Measurements from ENCODE around the gene COX8A.

DNA sequence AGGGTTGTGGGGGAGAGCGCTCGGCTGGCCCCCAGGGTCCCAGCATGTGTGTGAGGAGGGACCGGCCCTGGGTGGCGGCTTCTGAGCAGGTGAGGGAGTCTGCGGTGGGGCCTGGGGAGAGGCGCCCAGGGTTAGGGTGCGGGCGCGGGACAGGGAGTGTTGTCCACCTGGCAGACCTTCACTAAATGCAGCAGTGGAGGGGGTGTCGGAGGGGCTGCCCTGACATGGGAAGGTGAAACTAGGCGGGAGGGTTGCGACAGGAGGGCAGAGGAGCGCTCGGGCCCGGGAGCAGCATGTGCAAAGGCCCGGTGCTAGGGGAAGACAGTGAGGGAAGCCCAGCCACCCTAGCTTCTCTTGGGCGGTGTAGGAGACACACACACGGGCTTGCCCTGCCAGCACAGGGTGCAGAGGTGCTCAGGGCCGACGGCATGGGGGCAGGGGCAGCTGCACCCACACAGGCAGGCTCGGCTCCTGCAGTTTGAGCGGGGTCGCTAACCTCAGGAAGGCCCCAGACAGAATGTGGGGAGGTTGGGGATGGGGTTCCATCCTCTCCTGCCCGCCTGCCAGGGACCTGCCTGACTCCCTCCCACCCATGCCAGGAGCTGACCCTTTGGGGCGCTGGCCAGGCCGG, 34.0 kb downstream of the COX8A start:
- TF ChIP-seq EZH2 (optimal IDR thresholded peaks at IDR 0.05; ENCODE audit: low read depth, low read length) (no peak), EZH2phosphoT487 (IDR thresholded peaks at IDR 0.05; ENCODE audit: low read length) (no peak)
- TF ChIP-seq, protein P1, sequence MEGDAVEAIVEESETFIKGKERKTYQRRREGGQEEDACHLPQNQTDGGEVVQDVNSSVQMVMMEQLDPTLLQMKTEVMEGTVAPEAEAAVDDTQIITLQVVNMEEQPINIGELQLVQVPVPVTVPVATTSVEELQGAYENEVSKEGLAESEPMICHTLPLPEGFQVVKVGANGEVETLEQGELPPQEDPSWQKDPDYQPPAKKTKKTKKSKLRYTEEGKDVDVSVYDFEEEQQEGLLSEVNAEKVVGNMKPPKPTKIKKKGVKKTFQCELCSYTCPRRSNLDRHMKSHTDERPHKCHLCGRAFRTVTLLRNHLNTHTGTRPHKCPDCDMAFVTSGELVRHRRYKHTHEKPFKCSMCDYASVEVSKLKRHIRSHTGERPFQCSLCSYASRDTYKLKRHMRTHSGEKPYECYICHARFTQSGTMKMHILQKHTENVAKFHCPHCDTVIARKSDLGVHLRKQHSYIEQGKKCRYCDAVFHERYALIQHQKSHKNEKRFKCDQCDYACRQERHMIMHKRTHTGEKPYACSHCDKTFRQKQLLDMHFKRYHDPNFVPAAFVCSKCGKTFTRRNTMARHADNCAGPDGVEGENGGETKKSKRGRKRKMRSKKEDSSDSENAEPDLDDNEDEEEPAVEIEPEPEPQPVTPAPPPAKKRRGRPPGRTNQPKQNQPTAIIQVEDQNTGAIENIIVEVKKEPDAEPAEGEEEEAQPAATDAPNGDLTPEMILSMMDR (IDR thresholded peaks at IDR 0.05; ENCODE audit: low read length) = no peak
